ENCODE data around the gene NUP62CL. TPM values are rescaled to one million over a fixed set of nuclear protein-coding genes. Genes with fewer than 3 reads are reported as not detected.

Gene NUP62CL
- polyA plus RNA-seq, 1 donor from 2014 or later: 1.9 TPM

- Histone ChIP-seq H3F3A (ENCODE audit: insufficient read depth, low read length, poor library complexity, severe bottlenecking) (no peaks in the 10 kb centered on the region), H3K9me3 (ENCODE audit: low read length) (no peaks in the 10 kb centered on the region), H3K4me3 (ENCODE audit: low read length) (no peak overlapping the region), H3K36me3 (ENCODE audit: insufficient read depth, low read length) (no peaks in the 10 kb centered on the region), H3K79me2 (replicated peaks; ENCODE audit: insufficient read depth, low read length) (no peaks in the 10 kb centered on the region), H3K9me2 (ENCODE audit: insufficient read depth, low read length) (no peaks in the 10 kb centered on the region), H4K20me1 (ENCODE audit: insufficient read depth) (no peaks in the 10 kb centered on the region), H3K27me3 (ENCODE audit: insufficient read depth, low read depth, low read length) (no peaks in the 10 kb centered on the region), H3K9ac (ENCODE audit: low read length) (no peak overlapping the region), H3K27ac (ENCODE audit: low read length) (no peak overlapping the region), H3K4me2 (ENCODE audit: low read length) (no peak overlapping the region), H2AFZ (ENCODE audit: low read depth, low read length) (no peak overlapping the region)
- TF ChIP-seq TAF1 (IDR thresholded peaks at IDR 0.05; ENCODE audit: low read depth): no peak
- TF ChIP-seq SMC3 (conservative IDR thresholded peaks at IDR 0.05; ENCODE audit: poor library complexity): no peak
- no peak for TF ChIP-seq MXI1 (conservative IDR thresholded peaks at IDR 0.05; ENCODE audit: poor library complexity, severe bottlenecking)
- no peak for TF ChIP-seq REST (IDR thresholded peaks at IDR 0.05; ENCODE audit: borderline replicate concordance)
- no peak for TF ChIP-seq EP300 (conservative IDR thresholded peaks at IDR 0.05; ENCODE audit: poor library complexity, severe bottlenecking)
- TF ChIP-seq, protein P1, sequence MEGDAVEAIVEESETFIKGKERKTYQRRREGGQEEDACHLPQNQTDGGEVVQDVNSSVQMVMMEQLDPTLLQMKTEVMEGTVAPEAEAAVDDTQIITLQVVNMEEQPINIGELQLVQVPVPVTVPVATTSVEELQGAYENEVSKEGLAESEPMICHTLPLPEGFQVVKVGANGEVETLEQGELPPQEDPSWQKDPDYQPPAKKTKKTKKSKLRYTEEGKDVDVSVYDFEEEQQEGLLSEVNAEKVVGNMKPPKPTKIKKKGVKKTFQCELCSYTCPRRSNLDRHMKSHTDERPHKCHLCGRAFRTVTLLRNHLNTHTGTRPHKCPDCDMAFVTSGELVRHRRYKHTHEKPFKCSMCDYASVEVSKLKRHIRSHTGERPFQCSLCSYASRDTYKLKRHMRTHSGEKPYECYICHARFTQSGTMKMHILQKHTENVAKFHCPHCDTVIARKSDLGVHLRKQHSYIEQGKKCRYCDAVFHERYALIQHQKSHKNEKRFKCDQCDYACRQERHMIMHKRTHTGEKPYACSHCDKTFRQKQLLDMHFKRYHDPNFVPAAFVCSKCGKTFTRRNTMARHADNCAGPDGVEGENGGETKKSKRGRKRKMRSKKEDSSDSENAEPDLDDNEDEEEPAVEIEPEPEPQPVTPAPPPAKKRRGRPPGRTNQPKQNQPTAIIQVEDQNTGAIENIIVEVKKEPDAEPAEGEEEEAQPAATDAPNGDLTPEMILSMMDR (IDR thresholded peaks at IDR 0.05; ENCODE audit: poor library complexity, severe bottlenecking): no peak
- TF ChIP-seq EZH2 (IDR thresholded peaks at IDR 0.05; ENCODE audit: borderline replicate concordance, insufficient read depth, low read length, poor library complexity, severe bottlenecking): no peak
- TF ChIP-seq RAD21 (conservative IDR thresholded peaks at IDR 0.05): no peak
- no peak for TF ChIP-seq POLR2AphosphoS5 (IDR thresholded peaks at IDR 0.05)
Measured at GRCh38 chrX:107168712-107169111, 37.5 kb downstream of the NUP62CL start.

DNA sequence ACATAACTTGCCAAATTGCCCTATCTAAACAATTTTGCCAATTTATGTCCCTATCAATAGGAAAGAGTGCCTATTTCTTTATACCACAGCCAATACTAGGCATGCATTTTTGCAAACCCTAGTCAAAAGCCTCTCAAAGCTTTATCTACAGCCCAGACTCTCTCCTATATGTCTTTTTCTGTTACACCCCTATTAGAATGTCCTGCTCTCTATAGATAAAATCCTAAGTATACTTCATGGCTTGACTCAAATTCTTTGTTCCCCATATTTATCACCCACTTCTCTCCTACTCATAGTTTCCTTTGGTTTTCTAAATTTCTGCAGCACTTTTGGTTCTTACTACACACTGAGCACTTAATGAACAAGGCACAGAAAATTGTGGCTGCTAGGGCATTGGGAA, 38.0 kb downstream of the NUP62CL start:
- Histone ChIP-seq H2AFZ (ENCODE audit: low read depth, low read length) (no peak overlapping the region), H3K9ac (ENCODE audit: low read length) (no peak overlapping the region), H4K20me1 (ENCODE audit: insufficient read depth) (no peaks in the 10 kb centered on the region), H3K27me3 (ENCODE audit: insufficient read depth, low read depth, low read length) (no peaks in the 10 kb centered on the region), H3K9me3 (ENCODE audit: low read length) (no peaks in the 10 kb centered on the region), H3F3A (ENCODE audit: insufficient read depth, low read length, poor library complexity, severe bottlenecking) (no peaks in the 10 kb centered on the region), H3K4me2 (ENCODE audit: low read length) (no peak overlapping the region), H3K79me2 (replicated peaks; ENCODE audit: insufficient read depth, low read length) (no peaks in the 10 kb centered on the region), H3K9me2 (ENCODE audit: insufficient read depth, low read length) (no peaks in the 10 kb centered on the region), H3K4me3 (ENCODE audit: low read length) (no peak overlapping the region), H3K27ac (ENCODE audit: low read length) (no peak overlapping the region), H3K36me3 (ENCODE audit: insufficient read depth, low read length) (no peaks in the 10 kb centered on the region)
- TF ChIP-seq TAF1 (IDR thresholded peaks at IDR 0.05; ENCODE audit: low read depth) (no peak), EZH2 (IDR thresholded peaks at IDR 0.05; ENCODE audit: borderline replicate concordance, insufficient read depth, low read length, poor library complexity, severe bottlenecking) (no peak), SMC3 (conservative IDR thresholded peaks at IDR 0.05; ENCODE audit: poor library complexity) (no peak)
- TF ChIP-seq, protein P1 (IDR thresholded peaks at IDR 0.05; ENCODE audit: poor library complexity, severe bottlenecking): no peak
